Ishikawa (cell line): ENCODE results near the gene AP4S1.

Source experiments
- CEBPB ChIP-seq: IDR thresholded peaks from 2 replicates; pipeline ENCODE4 v1.6.1; 2012
- CREB1 ChIP-seq: IDR thresholded peaks from 2 replicates; pipeline ENCODE4 v1.6.1; 2012; ENCODE audit warnings: low read depth
- EGR1 ChIP-seq: IDR thresholded peaks from 2 replicates; pipeline ENCODE4 v1.6.1; 2012
- EP300 ChIP-seq: IDR thresholded peaks from 2 replicates; pipeline ENCODE4 v1.6.1; 2012; ENCODE audit warnings: borderline replicate concordance
- FOXM1 ChIP-seq: IDR thresholded peaks from 2 replicates; pipeline ENCODE4 v1.6.1; 2012; ENCODE audit warnings: low read depth, borderline replicate concordance
- MAX ChIP-seq: IDR thresholded peaks from 2 replicates; pipeline ENCODE4 v1.6.1; 2012
- NFIC ChIP-seq: IDR thresholded peaks from 2 replicates; pipeline ENCODE4 v1.6.1; 2012
- RAD21 ChIP-seq: IDR thresholded peaks from 2 replicates; pipeline ENCODE4 v1.6.1; 2012; ENCODE audit warnings: low read depth
- REST ChIP-seq: IDR thresholded peaks from 2 replicates; pipeline ENCODE4 v1.6.1; 2012; ENCODE audit warnings: low read depth, mild to moderate bottlenecking
- TAF1 ChIP-seq: IDR thresholded peaks from 2 replicates; pipeline ENCODE4 v1.6.1; 2012; ENCODE audit warnings: low read depth, mild to moderate bottlenecking
- TCF12 ChIP-seq: IDR thresholded peaks from 2 replicates; pipeline ENCODE4 v1.6.1; 2012; ENCODE audit warnings: low read depth
- TEAD4 ChIP-seq: IDR thresholded peaks from 2 replicates; pipeline ENCODE4 v1.6.1; 2012
- USF1 ChIP-seq: IDR thresholded peaks from 2 replicates; pipeline ENCODE4 v1.6.1; 2012
- YY1 ChIP-seq: IDR thresholded peaks from 2 replicates; pipeline ENCODE4 v1.6.1; 2012; ENCODE audit warnings: low read depth
- ZBTB7A ChIP-seq: IDR thresholded peaks from 2 replicates; pipeline ENCODE4 v1.6.1; 2012; ENCODE audit warnings: low read depth

Gene AP4S1

GRCh38 chr14:31030469-31030868 lies 5.0 kb downstream of the AP4S1 start:
- TF ChIP-seq TAF1 (no peak), FOXM1 (no peak), MAX (no peak), CEBPB (no peak), EP300 (no peak), YY1 (no peak), USF1 (no peak), RAD21 (no peak), EGR1 (no peak)

GRCh38 chr14:31036552-31036951 lies 11.1 kb downstream of the AP4S1 start:
- TF ChIP-seq EP300 (no peak), CEBPB (no peak), RAD21 (no peak)

GRCh38 chr14:31037709-31038221 lies 12.3 kb downstream of the AP4S1 start:
- no peak for TF ChIP-seq TAF1
- TF ChIP-seq FOXM1 = no peak
- no peak for TF ChIP-seq REST
- no peak for TF ChIP-seq CREB1
- no peak for TF ChIP-seq NFIC
- no peak for TF ChIP-seq TCF12
- no peak for TF ChIP-seq TEAD4
- TF ChIP-seq MAX = no peak
- no peak for TF ChIP-seq RAD21
- no peak for TF ChIP-seq ZBTB7A

GRCh38 chr14:31038521-31039166 lies 13.2 kb downstream of the AP4S1 start:
- TF ChIP-seq CREB1 (no peak), EGR1 (no peak), FOXM1 (no peak)

- TF ChIP-seq EP300 (no peak), ZBTB7A (no peak), YY1 (no peak), NFIC (no peak), FOXM1 (no peak), REST (no peak), EGR1 (no peak), TAF1 (no peak), TEAD4 (no peak), USF1 (no peak), RAD21 (no peak), CEBPB (no peak), MAX (no peak), TCF12 (no peak), CREB1 (no peak)
Measured at GRCh38 chr14:31042300-31042699, 16.9 kb downstream of the AP4S1 start.

GRCh38 chr14:31043379-31043778 lies 17.9 kb downstream of the AP4S1 start:
- TF ChIP-seq CREB1 = no peak
- no peak for TF ChIP-seq TEAD4
- TF ChIP-seq RAD21 = no peak
- TF ChIP-seq EGR1 = no peak
- TF ChIP-seq FOXM1 = no peak
- TF ChIP-seq YY1 = no peak
- TF ChIP-seq ZBTB7A = no peak
- no peak for TF ChIP-seq NFIC
